Right atrium auricular region (tissue), 2 donors: Measurements from ENCODE around the gene GPRASP3. TPM values are rescaled to one million over a fixed set of nuclear protein-coding genes. Genes with fewer than 3 reads are reported as not detected.
"Not testable (repeated sequence)": the region's sequence is repeated elsewhere in the genome, so short reads cannot be mapped to it uniquely, and the experiment has no call there.

Experiments used
- DNase-seq: peaks from one replicate; pipeline ENCODE4 v3.0.0-alpha.2; 2019; ENCODE audit warnings: low spot score
- H3K27ac ChIP-seq, 2 donors: fragments of 200-600 bp; sonication (generic); 1 replicate in 1 of 2; 2 replicates in 1 of 2; pipeline ENCODE4 v1.5.1; 2016 to 2019
- H3K27me3 ChIP-seq, 2 donors: fragments of 200-600 bp; sonication (generic); one replicate each; pipeline versions ENCODE4 v1.5.1 to v1.6.0; 2017 to 2019
- H3K36me3 ChIP-seq: fragments of 200-600 bp; sonication (generic); one replicate; pipeline ENCODE4 v1.5.1; 2016
- H3K4me1 ChIP-seq, 2 donors: fragments of 200-600 bp; sonication (generic); one replicate each; pipeline versions ENCODE4 v1.5.1 to v1.6.0; 2017 to 2019
- H3K4me3 ChIP-seq, 2 donors: fragments of 200-600 bp; sonication (generic); 1 replicate in 1 of 2; 2 replicates in 1 of 2; pipeline ENCODE4 v1.5.1; 2017 to 2019; ENCODE audit warnings: mild to moderate bottlenecking in 1 of 2, moderate library complexity in 1 of 2
- H3K9me3 ChIP-seq, 2 donors: fragments of 200-600 bp; sonication (generic); one replicate each; pipeline ENCODE4 v1.5.1; 2019
- total RNA-seq, 2 donors: library from RNA; depleted of rRNA; stranded (reverse); fragments of >200 nt; gene quantifications; one replicate each; pipeline ENCODE4 v1.1.0, GENCODE V29; 2016
- TF ChIP-seq, protein P1 (sequence below), 2 donors: fragments of 200-600 bp; sonication (generic); IDR thresholded peaks; one replicate each; pipeline ENCODE4 v1.5.1; 2019; ENCODE audit warnings: antibody characterized with exemption in 2 of 2

Gene GPRASP3
- total RNA-seq, 2 donors from 2014 or later = 3.4 to 3.7 TPM

DNA sequence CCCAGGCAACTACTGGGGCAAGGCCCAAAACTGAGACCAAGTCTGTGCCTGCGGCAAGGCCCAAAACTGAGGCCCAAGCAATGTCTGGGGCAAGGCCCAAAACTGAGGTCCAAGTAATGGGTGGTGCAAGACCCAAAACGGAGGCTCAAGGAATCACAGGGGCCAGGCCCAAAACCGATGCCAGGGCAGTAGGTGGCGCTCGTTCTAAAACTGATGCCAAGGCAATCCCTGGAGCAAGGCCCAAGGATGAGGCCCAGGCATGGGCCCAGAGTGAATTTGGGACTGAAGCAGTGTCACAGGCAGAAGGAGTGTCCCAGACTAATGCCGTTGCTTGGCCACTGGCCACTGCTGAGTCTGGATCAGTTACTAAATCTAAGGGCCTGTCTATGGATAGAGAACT, 5.5 kb upstream of the GPRASP3 start:
- Histone ChIP-seq H3K4me1 (no peaks in the 10 kb centered on the region), H3K9me3 (no peaks in the 10 kb centered on the region), H3K27me3 (no peaks in the 10 kb centered on the region), H3K27ac (no peak overlapping the region), H3K36me3 (no peaks in the 10 kb centered on the region), H3K4me3 (no peak overlapping the region)
- TF ChIP-seq, protein P1, sequence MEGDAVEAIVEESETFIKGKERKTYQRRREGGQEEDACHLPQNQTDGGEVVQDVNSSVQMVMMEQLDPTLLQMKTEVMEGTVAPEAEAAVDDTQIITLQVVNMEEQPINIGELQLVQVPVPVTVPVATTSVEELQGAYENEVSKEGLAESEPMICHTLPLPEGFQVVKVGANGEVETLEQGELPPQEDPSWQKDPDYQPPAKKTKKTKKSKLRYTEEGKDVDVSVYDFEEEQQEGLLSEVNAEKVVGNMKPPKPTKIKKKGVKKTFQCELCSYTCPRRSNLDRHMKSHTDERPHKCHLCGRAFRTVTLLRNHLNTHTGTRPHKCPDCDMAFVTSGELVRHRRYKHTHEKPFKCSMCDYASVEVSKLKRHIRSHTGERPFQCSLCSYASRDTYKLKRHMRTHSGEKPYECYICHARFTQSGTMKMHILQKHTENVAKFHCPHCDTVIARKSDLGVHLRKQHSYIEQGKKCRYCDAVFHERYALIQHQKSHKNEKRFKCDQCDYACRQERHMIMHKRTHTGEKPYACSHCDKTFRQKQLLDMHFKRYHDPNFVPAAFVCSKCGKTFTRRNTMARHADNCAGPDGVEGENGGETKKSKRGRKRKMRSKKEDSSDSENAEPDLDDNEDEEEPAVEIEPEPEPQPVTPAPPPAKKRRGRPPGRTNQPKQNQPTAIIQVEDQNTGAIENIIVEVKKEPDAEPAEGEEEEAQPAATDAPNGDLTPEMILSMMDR (IDR thresholded peaks at IDR 0.05) = no peak
- no peak for DNase-seq

- no peak overlapping the region for H3K4me3 ChIP-seq
- no peaks in the 10 kb centered on the region for H3K36me3 ChIP-seq
- TF ChIP-seq, protein P1 (IDR thresholded peaks at IDR 0.05) = no peak
- DNase-seq = no peak
- H3K27me3 ChIP-seq = no peaks in the 10 kb centered on the region
- no peaks in the 10 kb centered on the region for H3K9me3 ChIP-seq
- no peaks in the 10 kb centered on the region for H3K4me1 ChIP-seq
- no peak overlapping the region for H3K27ac ChIP-seq
Observed at GRCh38 chrX:102715967-102716366, 4.6 kb upstream of the GPRASP3 start.

DNA sequence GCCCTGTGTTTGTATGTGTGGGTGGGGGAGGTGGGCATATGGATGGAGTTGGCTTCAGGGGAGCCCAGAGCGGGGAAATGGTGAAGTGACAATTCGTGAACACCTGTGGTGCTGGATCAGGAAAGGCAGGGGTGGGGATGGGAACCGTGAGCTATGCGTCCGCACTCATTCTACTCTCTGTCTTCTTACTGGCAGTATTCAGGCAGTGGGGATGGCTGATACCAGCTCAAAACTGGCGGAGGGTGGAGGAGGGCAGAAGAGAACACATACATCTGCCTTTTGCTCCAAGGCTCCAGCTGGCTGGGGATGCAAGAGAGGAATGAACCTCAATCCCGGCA, 595 bp downstream of the GPRASP3 start:
- H3K4me3 ChIP-seq = peak overlapping the region; percentile 37 to 43
- not testable (repeated sequence) for H3K9me3 ChIP-seq, H3K4me1 ChIP-seq, H3K27me3 ChIP-seq, H3K36me3 ChIP-seq, DNase-seq
- peak overlapping the region in 1 of 2 donors; percentile 49 for H3K27ac ChIP-seq

DNA sequence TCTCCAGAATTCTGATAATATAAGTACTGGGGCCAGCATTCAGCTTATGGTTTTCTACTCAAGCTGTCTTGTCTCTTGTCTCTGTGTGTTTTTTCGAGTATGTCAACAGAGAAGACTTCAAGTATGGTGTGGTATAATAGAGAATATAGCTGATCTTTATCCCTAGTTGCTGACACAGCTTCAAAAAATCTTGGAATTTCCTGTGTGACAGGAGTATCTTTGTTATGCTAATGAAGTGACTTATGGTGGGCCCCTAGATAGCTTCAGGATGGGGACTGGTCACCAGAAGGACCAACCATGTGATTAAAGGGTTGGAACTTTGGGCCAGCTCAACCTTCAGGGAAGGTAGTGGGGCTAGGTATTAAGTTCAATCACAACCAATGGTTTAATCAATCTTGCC, 2.9 kb downstream of the GPRASP3 start:
- TF ChIP-seq, protein P1 (IDR thresholded peaks at IDR 0.05) = no peak
- DNase-seq = no peak
- H3K9me3 ChIP-seq = no peaks in the 10 kb centered on the region
- H3K36me3 ChIP-seq = no peaks in the 10 kb centered on the region
- H3K4me3 ChIP-seq = no peak overlapping the region
- H3K27me3 ChIP-seq = no peaks in the 10 kb centered on the region
- H3K27ac ChIP-seq = no peak overlapping the region
- no peaks in the 10 kb centered on the region for H3K4me1 ChIP-seq

GRCh38 chrX:102727761-102728160, 7.2 kb downstream of the GPRASP3 start:
- DNase-seq = no peak
- TF ChIP-seq, protein P1 (IDR thresholded peaks at IDR 0.05) = no peak
- H3K4me1 ChIP-seq = no peaks in the 10 kb centered on the region
- no peak overlapping the region for H3K4me3 ChIP-seq
- no peaks in the 10 kb centered on the region for H3K36me3 ChIP-seq
- H3K27ac ChIP-seq = no peak overlapping the region
- H3K9me3 ChIP-seq = no peaks in the 10 kb centered on the region
- no peaks in the 10 kb centered on the region for H3K27me3 ChIP-seq

GRCh38 chrX:102728646-102729045, 8.1 kb downstream of the GPRASP3 start:
- H3K4me3 ChIP-seq = no peak overlapping the region
- H3K27ac ChIP-seq = no peak overlapping the region
- DNase-seq = no peak
- TF ChIP-seq, protein P1 (IDR thresholded peaks at IDR 0.05) = no peak
- H3K9me3 ChIP-seq = no peaks in the 10 kb centered on the region
- no peaks in the 10 kb centered on the region for H3K27me3 ChIP-seq
- no peaks in the 10 kb centered on the region for H3K36me3 ChIP-seq
- H3K4me1 ChIP-seq = no peaks in the 10 kb centered on the region
